H1 (cell line): ENCODE results near the gene CMYA5. TPM values are rescaled to one million over a fixed set of nuclear protein-coding genes. Genes with fewer than 3 reads are reported as not detected.
A peak's percentile ranks its signal among the peaks of the same experiment; 100 is the strongest.

Experiments used
- CTCF ChIA-PET: fragments of 300-600 bp; sonication (Branson Sonifier 250); formaldehyde crosslinking; loops from one replicate; lab custom pipeline; 2021; ENCODE audit not compliant: partially characterized antibody; lab: Charles Lee
- POLR2A ChIA-PET: fragments of 300-600 bp; sonication (Branson Sonifier 250); formaldehyde crosslinking; loops from one replicate; lab custom pipeline; 2021; ENCODE audit warnings: inconsistent platforms; ENCODE audit not compliant: partially characterized antibody; lab: Charles Lee
- DNase-seq, 2 experiments: peaks; one replicate each; pipeline versions ENCODE4 v3.0.0 to v3.0.0-alpha.2; 2010 to 2022; ENCODE audit warnings: low spot score in 2 of 2, low read depth in 1 of 2, mixed read lengths in 1 of 2
- FAIRE-seq: peaks from 2 replicates; lab custom pipeline; 2011; peaks lifted over from hg19 to GRCh38; lab: Jason Lieb, UNC
- H2AFZ ChIP-seq: 2 replicates; pipeline ENCODE4 v1.8.1; 2012; ENCODE audit warnings: low read length, inconsistent platforms
- H2AK5ac ChIP-seq: 2 replicates; pipeline ENCODE4 v1.6.1; 2013; ENCODE audit warnings: low read depth, low read length
- H2BK120ac ChIP-seq: replicated peaks from 2 replicates; pipeline ENCODE3; 2013; ENCODE audit warnings: low read depth, low read length, inconsistent platforms
- H2BK12ac ChIP-seq: 2 replicates; pipeline ENCODE4 v1.6.1; 2013; ENCODE audit warnings: low read depth, low read length
- H2BK15ac ChIP-seq: 2 replicates; pipeline ENCODE4 v1.6.1; 2013; ENCODE audit warnings: low read length
- H2BK20ac ChIP-seq: 2 replicates; pipeline ENCODE4 v1.6.1; 2013; ENCODE audit warnings: low read length
- H2BK5ac ChIP-seq: 2 replicates; pipeline ENCODE4 v1.6.1; 2013; ENCODE audit warnings: low read depth, low read length
- H3K14ac ChIP-seq: 2 replicates; pipeline ENCODE4 v1.6.1; 2013; ENCODE audit warnings: inconsistent platforms; ENCODE audit not compliant: insufficient read length
- H3K18ac ChIP-seq: 2 replicates; pipeline ENCODE4 v1.6.1; 2013; ENCODE audit warnings: low read length; ENCODE audit errors: extremely low read depth
- H3K23ac ChIP-seq: 2 replicates; pipeline ENCODE4 v1.6.1; 2013; ENCODE audit warnings: inconsistent platforms; ENCODE audit not compliant: insufficient read length
- H3K23me2 ChIP-seq: 2 replicates; pipeline ENCODE4 v1.6.1; 2013; ENCODE audit warnings: low read depth, low read length
- H3K27ac ChIP-seq: 2 replicates; pipeline ENCODE4 v1.6.1; 2011; ENCODE audit warnings: low read depth, low read length, inconsistent platforms
- H3K27me3 ChIP-seq, 4 experiments: replicated peaks in 1 of 4; 1 replicate in 1 of 4; 2 replicates in 3 of 4; pipeline versions ENCODE4 v1.6.1 to v1.8.1; 2011 to 2013; ENCODE audit warnings: low read length in 3 of 4, mild to moderate bottlenecking in 3 of 4, inconsistent platforms in 2 of 4, mixed read lengths in 2 of 4, moderate library complexity in 1 of 4; ENCODE audit not compliant: control insufficient read depth in 3 of 4, insufficient read depth in 3 of 4; ENCODE audit errors: extremely low read depth in 1 of 4
- H3K36me3 ChIP-seq, 4 experiments: 2 replicates each; pipeline versions ENCODE4 v1.6.1 to v1.8.1; 2011 to 2013; ENCODE audit warnings: mild to moderate bottlenecking in 4 of 4, low read length in 3 of 4, moderate library complexity in 2 of 4, control low read depth in 1 of 4, inconsistent platforms in 1 of 4; ENCODE audit not compliant: insufficient read depth in 4 of 4, control insufficient read depth in 2 of 4
- H3K4ac ChIP-seq: replicated peaks from 2 replicates; pipeline ENCODE3; 2013; ENCODE audit warnings: low read length, low read depth, mixed read lengths, inconsistent platforms; ENCODE audit not compliant: insufficient read length
- H3K4me1 ChIP-seq, 4 experiments: replicated peaks in 1 of 4; 1 replicate in 1 of 4; 2 replicates in 3 of 4; pipeline versions ENCODE4 v1.6.1 to v1.8.1; 2011 to 2013; ENCODE audit warnings: low read length in 3 of 4, inconsistent platforms in 2 of 4, mixed read lengths in 1 of 4; ENCODE audit not compliant: insufficient read depth in 4 of 4, control insufficient read depth in 3 of 4
- H3K4me2 ChIP-seq, 2 experiments: 2 replicates each; pipeline versions ENCODE4 v1.6.1 to v1.8.1; 2011 to 2013; ENCODE audit warnings: low read depth in 2 of 2, low read length in 2 of 2, control low read depth in 1 of 2, inconsistent platforms in 1 of 2, mild to moderate bottlenecking in 1 of 2; ENCODE audit not compliant: insufficient read depth in 1 of 2
- H3K4me3 ChIP-seq, 4 experiments: fragments of 200-600, 300-600 bp in 1 of 4; sonication (generic), shearing (Covaris generic), sonication (Bioruptor Twin) in 1 of 4; 2 replicates each; pipeline versions ENCODE4 v1.5.1 to v1.8.1; 2011 to 2016; ENCODE audit warnings: low read length in 4 of 4, low read depth in 3 of 4, control low read depth in 2 of 4, inconsistent platforms in 2 of 4, mild to moderate bottlenecking in 2 of 4, mixed read lengths in 1 of 4, moderate library complexity in 1 of 4; ENCODE audit not compliant: insufficient read depth in 2 of 4; ENCODE audit errors: extremely low read depth in 1 of 4
- H3K56ac ChIP-seq: replicated peaks from 2 replicates; pipeline ENCODE3; 2013; ENCODE audit warnings: low read depth, mild to moderate bottlenecking, mixed read lengths, low read length, inconsistent platforms; ENCODE audit not compliant: insufficient read length
- H3K79me1 ChIP-seq: 2 replicates; pipeline ENCODE4 v1.6.1; 2013; ENCODE audit warnings: low read depth, low read length, control low read depth
- H3K79me2 ChIP-seq, 2 experiments: 2 replicates each; pipeline versions ENCODE4 v1.6.1 to v1.8.1; 2012 to 2013; ENCODE audit warnings: low read length in 2 of 2, mild to moderate bottlenecking in 2 of 2, inconsistent platforms in 1 of 2; ENCODE audit not compliant: insufficient read depth in 2 of 2, control insufficient read depth in 1 of 2
- H3K9ac ChIP-seq, 4 experiments: replicated peaks in 1 of 4; 1 replicate in 1 of 4; 2 replicates in 3 of 4; pipeline versions ENCODE4 v1.6.1 to v1.8.1; 2011 to 2013; ENCODE audit warnings: low read depth in 3 of 4, low read length in 3 of 4, control low read depth in 2 of 4, mild to moderate bottlenecking in 2 of 4, moderate library complexity in 2 of 4, inconsistent platforms in 1 of 4; ENCODE audit errors: extremely low read depth in 1 of 4
- H3K9me3 ChIP-seq, 2 experiments: 2 replicates each; pipeline versions ENCODE4 v1.6.1 to v1.8.1; 2012 to 2013; ENCODE audit warnings: mild to moderate bottlenecking in 2 of 2, moderate library complexity in 2 of 2, control low read depth in 1 of 2, inconsistent platforms in 1 of 2, low read depth in 1 of 2, low read length in 1 of 2, mixed read lengths in 1 of 2; ENCODE audit not compliant: insufficient read depth in 2 of 2
- H4K20me1 ChIP-seq, 2 experiments: replicated peaks in 1 of 2; 2 replicates each; pipeline versions ENCODE3 to v1.8.1; 2011 to 2013; ENCODE audit warnings: inconsistent platforms in 2 of 2, low read length in 2 of 2, mild to moderate bottlenecking in 1 of 2; ENCODE audit not compliant: insufficient read depth in 2 of 2, control insufficient read depth in 1 of 2
- H4K5ac ChIP-seq: 2 replicates; pipeline ENCODE4 v1.6.1; 2013; ENCODE audit warnings: low read length, low read depth, mixed read lengths, inconsistent platforms; ENCODE audit not compliant: insufficient read length
- H4K8ac ChIP-seq: 2 replicates; pipeline ENCODE4 v1.8.0; 2013; ENCODE audit warnings: mild to moderate bottlenecking, moderate library complexity, low read length, inconsistent platforms; ENCODE audit not compliant: insufficient read depth; ENCODE audit errors: extremely low read depth
- H4K91ac ChIP-seq: replicated peaks from 2 replicates; pipeline ENCODE3; 2013; ENCODE audit warnings: low read length, mixed read lengths, inconsistent platforms; ENCODE audit not compliant: insufficient read length
- CREB1 ChIP-seq: IDR thresholded peaks from 2 replicates; pipeline ENCODE4 v1.6.1; 2012; ENCODE audit warnings: inconsistent platforms
- HDAC2 ChIP-seq, 2 experiments: fragments of 300-600 bp in 1 of 2; sonication (generic) in 1 of 2; IDR thresholded peaks; 2 replicates each; pipeline ENCODE4 v1.6.1; 2011 to 2012; ENCODE audit warnings: low read depth in 2 of 2, low read length in 2 of 2, mild to moderate bottlenecking in 2 of 2, moderate library complexity in 2 of 2, borderline replicate concordance in 1 of 2, inconsistent platforms in 1 of 2
- MAFK ChIP-seq: IDR thresholded peaks from 2 replicates; pipeline ENCODE4 v1.6.1; 2012; ENCODE audit warnings: low read depth, mild to moderate bottlenecking, improper control_type of control experiment, low read length
- NANOG ChIP-seq: IDR thresholded peaks from 2 replicates; pipeline ENCODE4 v1.6.1; 2011; ENCODE audit warnings: low read length, low read depth, mild to moderate bottlenecking, inconsistent platforms; ENCODE audit not compliant: insufficient read depth, poor library complexity, severe bottlenecking
- USF2 ChIP-seq: IDR thresholded peaks from 2 replicates; pipeline ENCODE4 v1.6.1; 2011; ENCODE audit warnings: low read length, improper control_type of control experiment
- WGBS, 2 experiments: shearing (Covaris generic) in 1 of 2; methylation state at CpG; one replicate each; pipeline versions ENCODE4 v1.1.6 to v1.1.7; 2013 to 2015; ENCODE audit warnings: low lambda C conversion rate in 2 of 2, mixed read lengths in 2 of 2, inconsistent platforms in 1 of 2, low coverage in 1 of 2, missing lambda C conversion rate in 1 of 2; ENCODE audit not compliant: insufficient replicate concordance in 2 of 2, insufficient coverage in 1 of 2, insufficient read length in 1 of 2; ENCODE audit errors: extremely low coverage in 1 of 2, missing lambda C conversion rate in 1 of 2; 5-methylcytosine and 5-hydroxymethylcytosine counted together
- polyA plus RNA-seq, 7 experiments: library from polyadenylated mRNA; depleted of rRNA in 3 of 7; stranded (reverse) in 5 of 7; unstranded in 2 of 7; fragments of >200 nt in 5 of 7; fragments of 200-250 nt in 2 of 7; gene quantifications; 1 replicate in 5 of 7; 2 replicates in 1 of 7; 4 replicates in 1 of 7; pipeline versions ENCODE4 v1.2.1 to v1.2.3, GENCODE V29; 2011 to 2013; ENCODE audit warnings: missing spikeins in 2 of 7, mixed read lengths in 2 of 7
- total RNA-seq: library from RNA; stranded (reverse); fragmentation: NEBNext Ultra II Directional; extraction: Animal tissue kit (Norgen Biotek cat#: 25700); gene quantifications from 2 replicates; pipeline ENCODE4 v1.2.1, GENCODE V29; 2021

CMYA5 gene
- total and polyA plus RNA-seq, 2 of the 8 experiments (the other 6 are each of a cell fraction or from before 2014, with no cell fraction given): 0.88 to 0.95 TPM

- Histone ChIP-seq H3K4me2 (no peak overlapping the region), H3K4me3 (no peak overlapping the region), H4K8ac (no peak overlapping the region), H3K9ac (no peak overlapping the region), H2BK20ac (no peak overlapping the region), H2BK5ac (no peak overlapping the region), H3K14ac (no peak overlapping the region), H3K79me1 (no peaks in the 10 kb centered on the region), H4K5ac (no peak overlapping the region), H3K23me2 (no peaks in the 10 kb centered on the region), H3K18ac (no peak overlapping the region), H4K91ac (no peak overlapping the region), H3K79me2 (no peaks in the 10 kb centered on the region), H3K9me3 (no peaks in the 10 kb centered on the region), H2AFZ (no peak overlapping the region), H3K4ac (no peak overlapping the region), H2BK120ac (no peak overlapping the region), H3K27ac (no peak overlapping the region; the same call in 1 of the 2 replicates), H2AK5ac (no peak overlapping the region), H3K27me3 (no peaks in the 10 kb centered on the region), H2BK12ac (no peak overlapping the region), H2BK15ac (no peak overlapping the region), H3K36me3 (no peaks in the 10 kb centered on the region), H3K4me1 (no peaks in the 10 kb centered on the region), H3K56ac (no peak overlapping the region), H4K20me1 (no peaks in the 10 kb centered on the region), H3K23ac (no peak overlapping the region)
- FAIRE-seq (no peak), DNase-seq (peak in 1 of 2 experiments; percentile 27)
- ChIA-PET POLR2A (no interaction called here), CTCF (interaction anchor here (0.6 to 8.5 kb wide), 6 partner anchors 12 to 785 kb away, joined by 3 to 60 read pairs (median 4); no protein-coding TSS in a partner anchor)
- TF ChIP-seq USF2 (no peak), NANOG (no peak), CREB1 (no peak), HDAC2 (IDR thresholded peaks at IDR 0.05; ENCODE audit: borderline replicate concordance in 1 of 2, low read depth in 2 of 2, low read length in 2 of 2) (no peak), MAFK (no peak)
- WGBS, 2 experiments: 91% methylated on average over 12 of the region's 12 CpGs; no CpG with 5 or more reads in 1 of the 2 experiments
Observed at GRCh38 chr5:79842006-79842881, 152.6 kb downstream of the CMYA5 start.
